GM18511 (cell line): ENCODE results near the gene LINC00237.

Experiments used
- ATAC-seq: cut with Tn5 transposase; IDR thresholded peaks from one replicate; pipeline ENCODE4 v1.9.1; 2021; ENCODE audit warnings: mild to moderate bottlenecking, moderate library complexity; ENCODE audit not compliant: unreplicated experiment

The LINC00237 gene

GRCh38 chr20:21125849-21126580 is 19.9 kb upstream of the LINC00237 start, which contains the start of gene KIZ:
Gene KIZ (plus strand): TSS chr20:21126082. CDS start chr20:21126116, 34 bp downstream.
- peak; percentile 98 for ATAC-seq

- peak; percentile 33 for ATAC-seq
Measured at GRCh38 chr20:21125072-21125848, 19.1 kb upstream of the LINC00237 start.

- ATAC-seq, result no peak
Measured at GRCh38 chr20:21124190-21124589, 18.0 kb upstream of the LINC00237 start.

DNA sequence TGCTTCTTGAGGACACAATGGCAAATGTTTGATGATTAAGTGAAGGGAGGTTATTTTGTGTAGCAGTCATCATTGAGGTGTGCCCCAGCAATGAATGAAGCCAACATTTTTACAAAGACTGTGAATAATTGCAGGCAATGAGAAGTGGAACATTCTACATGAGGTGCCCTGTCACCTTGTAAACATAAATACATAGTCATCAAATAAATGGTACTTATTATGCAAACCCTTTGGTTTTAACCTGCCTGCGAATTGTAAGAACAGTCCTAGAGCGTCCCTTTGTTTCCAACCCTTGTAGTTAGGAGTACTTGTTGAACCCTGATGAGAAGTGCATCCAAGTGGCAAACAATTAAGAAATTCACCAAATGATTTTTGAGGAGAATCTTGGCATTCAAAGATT is 12.6 kb upstream of the LINC00237 start:
- no peak for ATAC-seq

DNA sequence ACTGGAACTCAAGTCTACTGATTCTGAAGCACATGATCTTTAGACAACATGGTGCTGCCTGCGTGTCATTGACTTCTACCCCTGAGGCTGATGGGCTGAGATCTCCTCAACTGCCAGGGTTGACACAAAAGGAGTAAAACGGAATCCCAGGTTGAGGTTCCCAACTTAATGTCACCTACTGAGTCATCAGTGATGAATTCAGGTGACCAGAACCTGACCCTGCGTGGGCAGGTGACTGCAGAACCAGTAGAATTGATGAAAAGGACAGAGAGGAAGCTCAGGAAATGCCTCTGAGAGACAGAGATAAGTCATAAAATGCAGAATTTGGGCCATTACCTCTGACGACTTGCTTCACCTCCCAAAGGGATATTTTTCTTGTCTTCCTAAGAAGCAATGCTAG is 12.0 kb upstream of the LINC00237 start:
- no peak for ATAC-seq

GRCh38 chr20:21117521-21117920 is 11.4 kb upstream of the LINC00237 start:
- ATAC-seq, result no peak

DNA sequence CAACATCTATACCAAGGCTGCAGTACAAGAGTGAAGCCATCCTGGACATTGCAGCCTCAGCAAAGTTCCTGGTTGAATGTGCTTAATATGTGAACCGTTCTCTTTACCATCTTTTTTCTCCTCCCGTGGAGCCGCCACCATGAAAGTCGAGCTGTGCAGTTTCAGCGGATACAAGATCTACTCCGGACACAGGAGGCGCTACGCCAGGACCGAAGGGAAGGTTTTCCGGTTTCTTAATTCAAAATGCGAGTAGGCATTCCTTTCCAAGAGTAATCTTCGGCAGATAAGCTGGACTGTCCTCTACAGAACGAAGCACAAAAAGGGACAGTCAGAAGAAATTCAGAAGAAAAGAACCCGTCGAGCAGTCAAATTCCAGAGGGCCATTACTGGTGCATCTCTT is 8.4 kb upstream of the LINC00237 start:
- no peak for ATAC-seq

DNA sequence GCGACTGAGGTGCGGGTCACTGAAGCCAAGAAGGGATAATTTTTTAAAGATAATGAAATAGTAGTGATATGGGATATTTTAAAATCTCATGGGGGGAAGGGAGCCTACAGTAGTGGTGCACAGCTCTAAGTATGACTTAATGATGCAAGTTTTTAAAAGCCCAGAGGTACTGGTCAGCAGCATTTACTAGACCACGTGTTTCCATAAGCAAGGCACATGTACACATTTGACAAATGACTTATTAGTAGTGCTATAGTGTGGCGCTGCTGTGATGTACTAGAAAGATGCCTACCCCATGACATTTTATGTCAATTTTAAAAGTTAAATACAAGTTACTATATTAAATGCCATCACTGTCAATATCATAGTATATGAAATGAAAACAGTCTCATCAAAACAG is 7.5 kb upstream of the LINC00237 start:
- no peak for ATAC-seq

GRCh38 chr20:21111416-21111815 is 5.3 kb upstream of the LINC00237 start:
- no peak for ATAC-seq

DNA sequence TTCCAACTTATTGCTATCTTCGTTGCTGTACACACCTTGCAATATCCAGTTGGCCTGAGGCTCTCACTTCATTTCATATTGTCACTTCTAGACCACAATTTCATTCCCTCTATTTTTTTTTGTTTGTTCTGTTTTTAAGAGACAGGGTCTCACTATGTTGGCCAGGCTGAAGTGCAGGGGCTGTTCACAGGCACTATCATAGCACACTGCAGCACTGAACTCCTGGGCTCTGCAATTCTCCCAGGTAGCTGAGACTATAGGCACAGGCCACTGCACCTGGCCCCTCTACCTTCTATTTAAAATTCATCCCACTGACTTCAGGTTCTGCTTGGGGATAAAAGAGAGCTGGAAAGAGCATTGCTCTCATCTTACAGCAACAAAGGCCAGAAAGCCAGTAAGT is 4.7 kb upstream of the LINC00237 start:
- ATAC-seq, result no peak

DNA sequence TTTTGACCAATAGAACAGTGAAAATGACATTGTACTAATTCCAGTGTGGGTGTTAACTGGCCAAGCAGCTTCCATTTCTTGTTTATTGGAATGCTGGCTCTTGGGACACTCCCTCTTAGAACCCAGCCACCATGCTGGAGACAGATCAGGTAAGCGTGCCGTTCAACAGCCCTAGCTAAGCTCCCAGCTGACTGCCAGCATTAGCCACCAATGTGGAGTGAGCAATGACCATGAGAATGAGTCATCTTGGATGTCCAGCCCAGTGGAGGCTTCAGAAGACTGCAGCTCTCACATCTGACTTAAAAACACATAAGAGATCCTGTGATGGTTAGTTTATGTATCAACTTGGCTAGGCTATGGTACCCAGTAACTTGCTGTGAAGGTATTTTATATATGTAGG is 3.0 kb upstream of the LINC00237 start:
- ATAC-seq, result no peak

GRCh38 chr20:21105429-21106170 is 558 bp downstream of the LINC00237 start:
- ATAC-seq, result no peak

- no peak for ATAC-seq
Measured at GRCh38 chr20:21104921-21105320, 1.2 kb downstream of the LINC00237 start.

DNA sequence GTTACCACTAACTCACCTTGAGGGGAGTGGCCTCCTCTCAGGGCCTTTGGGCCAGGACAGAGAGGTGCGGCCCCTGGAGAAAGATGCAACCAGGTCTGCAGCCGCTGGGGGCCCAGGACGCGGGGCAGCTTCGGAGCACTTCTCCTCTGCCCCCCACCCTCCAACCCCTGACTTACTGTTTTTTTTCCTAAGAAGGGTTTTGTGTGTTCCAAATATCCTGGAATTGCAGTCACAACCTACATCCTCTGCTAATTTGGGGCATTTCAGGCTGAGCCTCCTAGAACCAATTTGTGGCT is 1.7 kb downstream of the LINC00237 start:
- no peak for ATAC-seq

DNA sequence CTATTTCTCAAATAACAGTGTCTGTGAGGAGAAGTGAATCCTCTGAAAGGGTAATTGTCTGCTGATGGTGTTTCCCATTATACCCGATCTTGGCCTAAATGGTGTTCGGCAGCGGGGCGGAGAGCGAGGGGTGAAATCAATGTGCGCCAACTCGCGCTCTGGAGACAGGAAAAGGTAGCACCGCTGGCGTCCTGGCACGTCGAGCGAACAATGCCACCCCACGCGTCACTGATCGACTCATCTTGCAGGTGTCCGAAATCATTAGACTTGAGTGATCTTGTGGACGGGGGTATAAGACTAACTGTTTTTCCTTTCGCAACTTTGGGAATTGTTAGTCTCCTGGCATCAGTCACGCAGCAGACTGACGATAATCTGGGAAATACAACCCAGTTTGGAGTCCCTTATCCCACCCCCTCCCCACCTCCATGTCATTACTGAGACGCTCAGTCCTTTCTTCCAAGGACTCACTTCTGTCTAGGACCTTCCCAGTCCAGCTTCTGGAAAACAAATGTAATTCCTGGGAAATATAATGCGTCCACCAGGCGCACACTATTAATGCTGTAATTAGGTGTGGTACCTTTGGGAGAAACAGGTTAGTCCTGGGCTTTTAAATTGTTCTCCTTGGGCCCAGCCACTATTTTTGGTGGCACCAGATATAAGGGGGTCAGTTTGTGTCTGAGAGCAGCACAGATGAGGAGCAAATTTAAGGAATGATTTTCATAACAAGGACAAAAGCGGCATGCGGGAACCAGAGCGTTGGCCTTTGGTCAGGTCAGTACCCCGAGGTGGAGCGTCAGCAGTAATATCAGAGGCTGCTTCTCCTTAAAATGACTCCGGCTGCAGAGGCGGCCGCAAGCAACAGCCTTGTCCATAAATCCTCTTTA is 2.3 kb downstream of the LINC00237 start:
- ATAC-seq, result no peak

DNA sequence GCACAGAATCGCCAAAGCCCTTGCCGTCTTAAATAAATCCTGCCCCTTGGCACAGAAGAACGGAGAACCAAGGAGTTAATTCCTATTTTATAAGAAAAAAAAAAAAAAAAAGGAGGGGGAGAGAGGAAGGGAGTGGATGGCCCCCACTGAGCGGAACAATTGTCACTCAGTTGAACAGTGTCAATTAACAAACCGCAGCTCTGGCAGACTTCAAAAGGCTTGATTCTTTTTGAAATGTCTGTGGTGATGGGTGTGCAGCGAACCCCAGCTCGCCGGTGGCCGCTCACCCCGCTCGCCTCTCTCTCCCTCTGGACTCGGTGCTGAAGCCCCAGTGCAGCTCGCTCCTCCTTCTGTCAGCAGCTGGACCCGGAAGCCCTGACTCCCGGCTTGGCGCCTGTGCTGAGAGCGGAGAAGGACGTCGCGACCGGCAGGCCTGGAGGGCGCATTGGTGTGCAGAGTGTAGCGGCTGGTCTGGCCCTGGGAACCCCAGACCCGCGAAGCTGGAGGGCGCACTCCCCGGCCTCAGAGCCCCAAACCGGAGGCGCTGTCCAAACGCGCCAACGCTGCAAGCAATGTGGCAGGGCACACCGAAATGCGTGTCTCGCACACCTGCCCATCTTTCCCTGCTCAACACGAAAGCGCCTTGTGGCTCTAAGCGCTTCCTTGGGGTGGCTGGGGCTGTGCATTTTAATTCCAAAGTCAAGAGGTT is 3.4 kb downstream of the LINC00237 start:
- ATAC-seq, result no peak

DNA sequence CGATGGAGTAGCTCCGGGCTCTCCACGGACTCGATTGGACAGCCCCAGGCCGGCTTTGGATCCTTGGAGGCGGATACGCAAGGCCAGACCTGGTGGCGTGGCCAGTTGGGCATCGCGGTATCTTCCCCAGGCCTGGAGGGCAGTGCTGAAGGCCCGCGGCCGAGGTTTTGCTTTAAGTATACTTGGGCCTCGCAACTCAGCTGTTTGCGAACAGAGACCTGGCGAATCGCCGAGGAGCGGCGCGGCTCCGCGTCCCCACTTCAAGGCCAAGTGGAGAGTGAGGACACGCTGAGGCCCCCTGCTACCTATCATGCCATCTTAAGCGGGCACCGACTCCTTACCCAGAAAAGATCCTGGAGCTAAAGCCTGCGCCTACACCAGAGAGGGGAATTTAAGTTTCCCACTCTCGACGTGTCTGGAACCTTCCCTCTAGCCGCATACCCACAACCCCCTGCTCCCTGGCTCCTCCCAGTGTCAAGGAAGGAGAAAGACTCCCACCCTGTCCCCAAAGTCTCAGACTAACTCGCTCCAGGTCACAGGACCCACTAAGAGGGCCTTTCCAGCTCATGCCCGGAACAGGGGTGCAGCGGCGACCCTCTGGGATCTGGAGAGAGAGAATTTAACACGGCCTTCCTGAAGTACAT is 4.1 kb downstream of the LINC00237 start:
- no peak for ATAC-seq

DNA sequence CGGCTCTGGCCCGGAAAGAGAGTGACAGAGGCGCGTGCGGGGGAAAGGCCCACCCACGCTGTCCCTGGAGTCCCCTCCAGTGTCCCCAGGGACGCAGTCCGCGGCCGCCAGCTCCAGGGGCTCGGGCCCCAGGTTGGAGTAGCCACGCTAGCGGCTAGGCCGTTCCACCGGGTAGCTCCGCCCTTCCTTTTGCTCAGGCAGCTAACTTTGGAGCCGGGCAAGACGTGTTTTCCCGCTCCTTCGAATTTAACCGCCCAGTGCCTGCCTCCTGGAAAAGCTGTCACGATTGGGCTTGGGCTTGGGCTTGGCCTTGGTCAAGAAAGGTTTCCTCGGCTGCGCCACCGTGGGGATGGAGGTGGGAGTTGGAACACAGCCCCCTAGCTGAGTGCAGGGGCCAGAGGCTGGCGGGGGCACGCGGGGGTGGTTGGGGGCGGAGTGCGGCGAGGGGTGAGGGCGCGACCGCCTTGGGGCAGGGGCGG is 4.7 kb downstream of the LINC00237 start:
- no peak for ATAC-seq

- ATAC-seq, result no peak
Measured at GRCh38 chr20:21100578-21101452, 5.3 kb downstream of the LINC00237 start.
